Adrenal gland (tissue), 5 donors: Measurements from ENCODE around the gene ETFA.

Experiments used
- POLR2A ChIP-seq, 2 donors: fragments of 450-650 bp; IDR thresholded peaks; one replicate each; pipeline ENCODE4 v1.6.1; 2017; ENCODE audit warnings: antibody characterized with exemption in 2 of 2, mild to moderate bottlenecking in 2 of 2, moderate library complexity in 1 of 2
- TF ChIP-seq, protein P1 (sequence below), 6 experiments: fragments of 450-650 bp in 4 of 6; fragments of 200-600 bp in 2 of 6; sonication (generic) in 1 of 6; IDR thresholded peaks; 1 replicate in 5 of 6; 2 replicates in 1 of 6; pipeline versions ENCODE4 v1.5.1 to v1.8.0; 2016 to 2021; ENCODE audit warnings: antibody characterized with exemption in 6 of 6, mild to moderate bottlenecking in 2 of 6, moderate library complexity in 1 of 6
- donor health status: DM: no; HTN: no; CAD: no.

- TF ChIP-seq, protein P1, sequence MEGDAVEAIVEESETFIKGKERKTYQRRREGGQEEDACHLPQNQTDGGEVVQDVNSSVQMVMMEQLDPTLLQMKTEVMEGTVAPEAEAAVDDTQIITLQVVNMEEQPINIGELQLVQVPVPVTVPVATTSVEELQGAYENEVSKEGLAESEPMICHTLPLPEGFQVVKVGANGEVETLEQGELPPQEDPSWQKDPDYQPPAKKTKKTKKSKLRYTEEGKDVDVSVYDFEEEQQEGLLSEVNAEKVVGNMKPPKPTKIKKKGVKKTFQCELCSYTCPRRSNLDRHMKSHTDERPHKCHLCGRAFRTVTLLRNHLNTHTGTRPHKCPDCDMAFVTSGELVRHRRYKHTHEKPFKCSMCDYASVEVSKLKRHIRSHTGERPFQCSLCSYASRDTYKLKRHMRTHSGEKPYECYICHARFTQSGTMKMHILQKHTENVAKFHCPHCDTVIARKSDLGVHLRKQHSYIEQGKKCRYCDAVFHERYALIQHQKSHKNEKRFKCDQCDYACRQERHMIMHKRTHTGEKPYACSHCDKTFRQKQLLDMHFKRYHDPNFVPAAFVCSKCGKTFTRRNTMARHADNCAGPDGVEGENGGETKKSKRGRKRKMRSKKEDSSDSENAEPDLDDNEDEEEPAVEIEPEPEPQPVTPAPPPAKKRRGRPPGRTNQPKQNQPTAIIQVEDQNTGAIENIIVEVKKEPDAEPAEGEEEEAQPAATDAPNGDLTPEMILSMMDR (IDR thresholded peaks at IDR 0.05), result no peak
- TF ChIP-seq POLR2A (IDR thresholded peaks at IDR 0.05), result no peak
These were observed 24.3 kb upstream of the ETFA start for GRCh38 chr15:76335307-76336253.
